ENCODE data around the gene NLE1. TPM values are rescaled to one million over a fixed set of nuclear protein-coding genes. Genes with fewer than 3 reads are reported as not detected.
"Not testable (repeated sequence)": the region's sequence is repeated elsewhere in the genome, so short reads cannot be mapped to it uniquely, and the experiment has no call there.

Gene NLE1
- total RNA-seq = 10 to 100 TPM; 23.0 to 30.5 TPM

DNA sequence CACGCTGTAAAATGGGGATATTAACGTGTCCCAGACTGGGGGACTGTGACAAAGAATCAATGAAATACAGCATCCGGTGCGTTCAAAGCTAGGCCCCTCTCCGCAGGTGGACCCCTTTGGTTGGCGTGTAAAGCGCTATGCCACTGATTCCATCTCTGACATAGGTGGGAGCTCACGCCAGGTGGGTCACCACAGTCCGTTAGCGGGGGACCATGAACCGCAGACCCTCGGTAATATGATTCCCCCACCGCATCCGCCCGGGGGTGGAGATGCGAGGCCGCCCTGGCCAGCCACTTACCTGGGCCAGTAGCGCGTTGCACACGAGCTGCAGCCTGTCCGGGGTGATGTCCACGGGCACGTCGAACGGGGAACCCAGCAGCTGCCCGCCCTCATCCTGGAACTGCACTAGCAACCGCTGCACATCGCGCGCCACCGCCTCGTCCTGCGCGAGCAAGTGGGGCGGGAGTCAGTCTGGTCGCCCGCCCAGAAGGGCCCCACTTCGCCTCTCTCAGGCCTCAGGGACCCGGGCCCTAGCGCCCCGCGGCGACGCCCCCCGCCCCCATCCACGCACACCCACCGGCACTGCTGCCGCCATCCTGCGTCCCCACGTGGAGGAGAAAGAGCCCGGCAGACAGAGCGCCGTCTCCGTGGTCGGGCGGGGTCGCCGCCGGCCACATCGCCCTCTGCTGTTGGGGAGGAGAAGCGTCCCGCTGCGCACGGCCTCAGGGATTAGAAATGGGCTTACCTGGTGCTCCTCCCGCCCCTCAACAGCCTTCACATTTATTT, at the start of gene NLE1:
TSS of gene NLE1 (minus strand) at position 623 of the 786 bp plus-strand sequence. CDS start at position 595, 28 bp downstream.
- peaks cover 12% of the 10 kb centered on the region for H3K36me3 Mint-ChIP-seq
- CTCF ChIA-PET = interaction anchor here (0.9 to 1.9 kb wide), 10 partner anchors 15 to 622 kb away, joined by 3 to 11 read pairs (median 6); partner anchors contain the start of genes RAD51D and SLFN5
- H3K9me3 Mint-ChIP-seq (ENCODE audit: low read depth) = no peaks in the 10 kb centered on the region
- DNase-seq (peak; percentile 90), ATAC-seq (peak; percentile 93)
- H3K27me3 Mint-ChIP-seq = no peaks in the 10 kb centered on the region
- peaks cover 16% of the 10 kb centered on the region for H3K4me1 Mint-ChIP-seq
- H3K4me3 Mint-ChIP-seq = peak within 1 kb of the TSS; percentile 81
- H3K27ac Mint-ChIP-seq = peak within 1 kb of the TSS; percentile 81

GRCh38 chr17:35191001-35191695, 49.0 kb upstream of the NLE1 start:
- Mint-ChIP-seq H3K27me3 (no peaks in the 10 kb centered on the region), H3K4me3 (no peak overlapping the region), H3K36me3 (peaks cover 4% of the 10 kb centered on the region), H3K9me3 (ENCODE audit: low read depth) (peaks cover 5% of the 10 kb centered on the region), H3K27ac (no peak overlapping the region), H3K4me1 (peaks cover 19% of the 10 kb centered on the region)
- no peak for ATAC-seq
- DNase-seq = no peak
- CTCF ChIA-PET = interaction anchor here (0.6 to 1.4 kb wide), 5 partner anchors 22 to 140 kb away, joined by 3 to 4 read pairs (median 3); no protein-coding TSS in a partner anchor

GRCh38 chr17:35189291-35189690, 47.2 kb upstream of the NLE1 start:
- CTCF ChIA-PET = no interaction called here
- DNase-seq = no peak
- Mint-ChIP-seq H3K27me3 (no peaks in the 10 kb centered on the region), H3K9me3 (ENCODE audit: low read depth) (peaks cover 1% of the 10 kb centered on the region), H3K4me3 (no peak overlapping the region), H3K27ac (no peak overlapping the region), H3K36me3 (peaks cover 3% of the 10 kb centered on the region), H3K4me1 (peaks cover 25% of the 10 kb centered on the region)
- no peak for ATAC-seq

GRCh38 chr17:35188111-35188510, 46.0 kb upstream of the NLE1 start:
- CTCF ChIA-PET = interaction anchor here (1.0 kb wide), 1 partner anchor 9 kb away, joined by 3 read pairs; no protein-coding TSS in a partner anchor
- Mint-ChIP-seq H3K27me3 (no peaks in the 10 kb centered on the region), H3K4me3 (no peak overlapping the region), H3K27ac (peak overlapping the region; percentile 55), H3K9me3 (ENCODE audit: low read depth) (peaks cover 1% of the 10 kb centered on the region), H3K36me3 (peaks cover 3% of the 10 kb centered on the region), H3K4me1 (peaks cover 31% of the 10 kb centered on the region)
- ATAC-seq = no peak
- DNase-seq = no peak

DNA sequence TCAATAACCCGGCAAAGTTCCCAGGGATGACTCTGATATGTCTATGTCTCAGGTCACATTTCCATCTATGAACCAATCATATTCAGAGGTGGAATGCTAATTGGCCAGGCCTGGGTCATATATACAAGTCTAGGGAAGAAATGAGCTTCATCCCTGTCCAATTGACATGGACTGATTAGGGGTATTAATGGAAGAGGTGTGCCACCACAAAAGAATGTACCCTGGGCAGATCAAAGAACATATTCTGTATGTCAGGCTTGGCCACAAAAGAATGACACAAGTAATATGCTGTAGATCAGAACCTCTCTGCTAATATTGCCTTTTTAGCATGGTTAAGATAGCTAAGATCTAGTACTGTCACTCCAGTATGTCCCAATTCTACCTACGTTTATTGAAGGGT, 45.4 kb upstream of the NLE1 start:
- no peak overlapping the region for H3K27ac Mint-ChIP-seq
- H3K4me3 Mint-ChIP-seq = no peak overlapping the region
- H3K27me3 Mint-ChIP-seq = no peaks in the 10 kb centered on the region
- CTCF ChIA-PET = no interaction called here
- ATAC-seq = no peak
- no peak for DNase-seq
- peaks cover 2% of the 10 kb centered on the region for H3K36me3 Mint-ChIP-seq
- peaks cover 29% of the 10 kb centered on the region for H3K4me1 Mint-ChIP-seq
- H3K9me3 Mint-ChIP-seq (ENCODE audit: low read depth) = peaks cover 1% of the 10 kb centered on the region

DNA sequence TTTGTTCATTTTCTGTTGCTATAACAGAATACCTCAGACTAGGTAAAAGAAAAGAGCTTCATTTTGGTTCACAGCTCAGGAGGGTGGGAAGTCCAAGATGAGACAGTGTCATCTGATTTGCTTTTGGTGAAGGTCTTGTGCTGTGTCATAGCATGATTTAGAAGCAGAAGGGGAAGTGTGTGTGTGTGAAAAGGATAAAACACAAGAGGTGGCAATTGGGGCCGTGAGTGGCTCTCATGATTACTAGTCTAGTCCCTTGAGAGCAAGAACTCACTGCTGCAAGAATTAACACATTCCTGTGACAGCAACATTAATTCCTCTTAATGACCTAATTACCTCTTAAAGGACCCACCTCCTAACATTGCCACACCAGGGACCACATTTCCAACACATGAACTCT, 43.7 kb upstream of the NLE1 start:
- Mint-ChIP-seq H3K27ac (no peak overlapping the region), H3K36me3 (peaks cover 2% of the 10 kb centered on the region), H3K9me3 (ENCODE audit: low read depth) (peaks cover 1% of the 10 kb centered on the region), H3K27me3 (no peaks in the 10 kb centered on the region), H3K4me3 (no peak overlapping the region), H3K4me1 (peaks cover 29% of the 10 kb centered on the region)
- CTCF ChIA-PET = interaction anchor here (1.0 kb wide), 1 partner anchor 52 kb away, joined by 3 read pairs; no protein-coding TSS in a partner anchor
- ATAC-seq = no peak
- no peak for DNase-seq

GRCh38 chr17:35184274-35184673, 42.2 kb upstream of the NLE1 start:
- H3K27ac Mint-ChIP-seq = no peak overlapping the region
- H3K36me3 Mint-ChIP-seq = peaks cover 3% of the 10 kb centered on the region
- CTCF ChIA-PET = interaction anchor here (0.9 to 1.6 kb wide), 2 partner anchors 18 to 30 kb away, joined by 3 read pairs; no protein-coding TSS in a partner anchor
- peaks cover 25% of the 10 kb centered on the region for H3K4me1 Mint-ChIP-seq
- no peaks in the 10 kb centered on the region for H3K27me3 Mint-ChIP-seq
- H3K9me3 Mint-ChIP-seq (ENCODE audit: low read depth) = no peaks in the 10 kb centered on the region
- DNase-seq = no peak
- no peak for ATAC-seq
- no peak overlapping the region for H3K4me3 Mint-ChIP-seq

- Mint-ChIP-seq H3K4me3 (no peak overlapping the region), H3K9me3 (ENCODE audit: low read depth) (peaks cover 3% of the 10 kb centered on the region), H3K36me3 (peaks cover 8% of the 10 kb centered on the region), H3K27ac (no peak overlapping the region), H3K27me3 (no peaks in the 10 kb centered on the region), H3K4me1 (peaks cover 25% of the 10 kb centered on the region)
- CTCF ChIA-PET = interaction anchor here (1.6 kb wide), 1 partner anchor 31 kb away, joined by 3 read pairs; no protein-coding TSS in a partner anchor
- ATAC-seq (no peak), DNase-seq (no peak)
Observed at GRCh38 chr17:35183332-35183731, 41.2 kb upstream of the NLE1 start.

GRCh38 chr17:35179379-35179778, 37.3 kb upstream of the NLE1 start:
- peaks cover 35% of the 10 kb centered on the region for H3K4me1 Mint-ChIP-seq
- CTCF ChIA-PET; H3K9me3 Mint-ChIP-seq (ENCODE audit: low read depth); H3K27ac Mint-ChIP-seq; H3K4me3 Mint-ChIP-seq; H3K27me3 Mint-ChIP-seq; ATAC-seq; DNase-seq: not testable (repeated sequence)
- peaks cover 14% of the 10 kb centered on the region for H3K36me3 Mint-ChIP-seq

DNA sequence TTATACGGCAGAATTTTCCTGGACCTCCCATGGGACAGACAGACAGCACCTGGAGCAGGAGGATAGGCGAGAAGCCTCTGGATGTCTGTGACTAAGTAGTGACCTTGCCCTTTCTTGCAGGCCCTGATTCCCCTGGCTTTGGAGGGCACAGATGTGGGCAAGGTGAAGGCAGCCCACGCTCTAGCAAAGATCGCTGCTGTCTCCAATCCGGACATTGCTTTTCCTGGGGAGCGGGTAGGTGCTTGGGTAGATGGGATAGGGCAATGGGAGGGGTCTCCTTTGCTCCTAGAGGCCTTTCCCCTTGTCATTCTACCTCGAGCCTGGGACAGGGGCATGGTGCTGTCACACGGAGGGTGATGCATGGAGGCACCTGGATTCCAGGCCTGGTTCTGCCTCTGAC, 34.8 kb upstream of the NLE1 start:
- H3K27me3 Mint-ChIP-seq = no peaks in the 10 kb centered on the region
- H3K9me3 Mint-ChIP-seq (ENCODE audit: low read depth) = peaks cover 3% of the 10 kb centered on the region
- H3K4me1 Mint-ChIP-seq = peaks cover 37% of the 10 kb centered on the region
- CTCF ChIA-PET = interaction anchor here (1.3 kb wide), 1 partner anchor 37 kb away, joined by 4 read pairs; no protein-coding TSS in a partner anchor
- peaks cover 14% of the 10 kb centered on the region for H3K36me3 Mint-ChIP-seq
- H3K27ac Mint-ChIP-seq = peak overlapping the region; percentile 85
- H3K4me3 Mint-ChIP-seq = no peak overlapping the region
- ATAC-seq = no peak
- DNase-seq = no peak

GRCh38 chr17:35175638-35176415, 33.7 kb upstream of the NLE1 start:
- H3K4me1 Mint-ChIP-seq = peaks cover 45% of the 10 kb centered on the region
- H3K4me3 Mint-ChIP-seq = no peak overlapping the region
- H3K36me3 Mint-ChIP-seq = peaks cover 14% of the 10 kb centered on the region
- ATAC-seq (no peak), DNase-seq (peak; percentile 34)
- no peaks in the 10 kb centered on the region for H3K27me3 Mint-ChIP-seq
- CTCF ChIA-PET = interaction anchor here (1.3 kb wide), 2 partner anchors 38 to 67 kb away, joined by 3 to 4 read pairs; partner anchors contain the start of gene SLFN5
- H3K9me3 Mint-ChIP-seq (ENCODE audit: low read depth) = peaks cover 3% of the 10 kb centered on the region
- H3K27ac Mint-ChIP-seq = no peak overlapping the region

- Mint-ChIP-seq H3K9me3 (ENCODE audit: low read depth) (peaks cover 3% of the 10 kb centered on the region), H3K27ac (no peak overlapping the region), H3K36me3 (peaks cover 14% of the 10 kb centered on the region), H3K4me3 (no peak overlapping the region), H3K4me1 (peaks cover 45% of the 10 kb centered on the region), H3K27me3 (no peaks in the 10 kb centered on the region)
- no peak for ATAC-seq
- no peak for DNase-seq
- CTCF ChIA-PET = interaction anchor here (0.6 to 1.3 kb wide), 2 partner anchors 68 to 494 kb away, joined by 3 read pairs; partner anchors contain the start of gene SLFN5
Observed at GRCh38 chr17:35174835-35175334, 32.8 kb upstream of the NLE1 start.
